Endothelial cell of umbilical vein (primary cell): ENCODE data around the gene IGFBP7. TPM values are rescaled to one million over a fixed set of nuclear protein-coding genes. Genes with fewer than 3 reads are reported as not detected.

Experiments
- BruUV-seq: library from RNA; stranded (reverse); fragments of 400-500 nt; replicated peaks from 2 replicates; lab custom pipeline; 2021; lab: Mats Ljungman, UMichigan
- CTCF ChIA-PET: fragments of 300-600, 350-600 bp; sonication (Branson Sonifier 250); formaldehyde crosslinking; loops from one replicate; lab custom pipeline; 2021; ENCODE audit warnings: antibody characterized with exemption, inconsistent platforms; lab: Charles Lee
- POLR2A ChIA-PET: fragments of 300-600, 350-600 bp; sonication (Branson Sonifier 250); formaldehyde crosslinking; loops from one replicate; lab custom pipeline; 2021; ENCODE audit warnings: antibody characterized with exemption, inconsistent platforms; lab: Charles Lee
- DNase-seq: peaks from one replicate; pipeline ENCODE4 v3.0.0-alpha.2; 2011; ENCODE audit warnings: low read depth, low spot score
- FAIRE-seq: peaks from 2 replicates; lab custom pipeline; 2011; peaks lifted over from hg19 to GRCh38; lab: Jason Lieb, UNC
- H2AFZ ChIP-seq: 2 replicates; pipeline ENCODE4 v1.6.0; 2012; ENCODE audit warnings: low read depth, low read length, control low read depth, inconsistent platforms
- H3K27ac ChIP-seq: 2 replicates; pipeline ENCODE4 v1.5.1; 2011; ENCODE audit warnings: low read depth, mild to moderate bottlenecking, control low read depth, low read length, moderate library complexity; ENCODE audit not compliant: insufficient read depth
- H3K27me3 ChIP-seq, 2 experiments: 2 replicates each; pipeline versions ENCODE4 v1.6.0 to v1.6.1; 2011; ENCODE audit warnings: low read length in 2 of 2, mixed read lengths in 1 of 2; ENCODE audit not compliant: control insufficient read depth in 2 of 2, insufficient read depth in 2 of 2
- H3K36me3 ChIP-seq, 2 experiments: 2 replicates in 1 of 2; 3 replicates in 1 of 2; pipeline ENCODE4 v1.5.1; 2011; ENCODE audit warnings: low read length in 2 of 2, mild to moderate bottlenecking in 1 of 2, moderate library complexity in 1 of 2; ENCODE audit not compliant: control insufficient read depth in 2 of 2, insufficient read depth in 2 of 2; ENCODE audit errors: extremely low read depth in 1 of 2
- H3K4me1 ChIP-seq: 3 replicates; pipeline ENCODE4 v1.5.1; 2011; ENCODE audit warnings: mild to moderate bottlenecking, low read length; ENCODE audit not compliant: control insufficient read depth, insufficient read depth; ENCODE audit errors: extremely low read depth
- H3K4me2 ChIP-seq: 2 replicates; pipeline ENCODE4 v1.6.1; 2011; ENCODE audit warnings: low read length, control low read depth, mixed read lengths; ENCODE audit not compliant: insufficient read depth
- H3K4me3 ChIP-seq, 3 experiments: fragments of 200-600 bp in 1 of 3; sonication (generic), shearing (Covaris generic) in 1 of 3; replicated peaks in 1 of 3; 2 replicates each; pipeline ENCODE4 v1.5.1; 2011 to 2016; ENCODE audit warnings: control low read depth in 3 of 3, low read length in 3 of 3, mild to moderate bottlenecking in 2 of 3, inconsistent platforms in 1 of 3, low read depth in 1 of 3, moderate library complexity in 1 of 3; ENCODE audit not compliant: insufficient read depth in 1 of 3
- H3K79me2 ChIP-seq: 2 replicates; pipeline ENCODE4 v1.6.0; 2012; ENCODE audit warnings: low read length, inconsistent platforms; ENCODE audit not compliant: control insufficient read depth, insufficient read depth
- H3K9ac ChIP-seq: replicated peaks from 2 replicates; pipeline ENCODE3; 2011; ENCODE audit warnings: low read length, control low read depth; ENCODE audit not compliant: insufficient read depth; ENCODE audit errors: extremely low read depth
- H3K9me1 ChIP-seq: replicated peaks from 3 replicates; pipeline ENCODE4 v1.6.0; 2011; ENCODE audit warnings: mild to moderate bottlenecking, low read length; ENCODE audit not compliant: control insufficient read depth, insufficient read depth; ENCODE audit errors: extremely low read depth
- H3K9me3 ChIP-seq: replicated peaks from 2 replicates; pipeline ENCODE4 v1.5.1; 2012; ENCODE audit warnings: low read length, inconsistent platforms; ENCODE audit not compliant: control insufficient read depth, insufficient read depth
- H4K20me1 ChIP-seq: replicated peaks from 2 replicates; pipeline ENCODE3; 2011; ENCODE audit warnings: mild to moderate bottlenecking, low read length; ENCODE audit not compliant: control insufficient read depth, insufficient read depth; ENCODE audit errors: extremely low read depth
- EZH2 ChIP-seq: IDR thresholded peaks from 2 replicates; pipeline ENCODE4 v1.6.1; 2012; ENCODE audit warnings: borderline replicate concordance, low read depth, mild to moderate bottlenecking, moderate library complexity, low read length, inconsistent platforms; ENCODE audit not compliant: severe bottlenecking
- FOS ChIP-seq: IDR thresholded peaks from 2 replicates; pipeline ENCODE4 v1.6.1; 2011; ENCODE audit warnings: mild to moderate bottlenecking, low read length, moderate library complexity, borderline replicate concordance; ENCODE audit not compliant: insufficient read depth
- GATA2 ChIP-seq: IDR thresholded peaks from 2 replicates; pipeline ENCODE4 v1.7.0; 2011; ENCODE audit warnings: low read depth, mild to moderate bottlenecking, moderate library complexity, mixed read lengths, low read length; ENCODE audit not compliant: insufficient read length, insufficient read depth
- JUN ChIP-seq: IDR thresholded peaks from 2 replicates; pipeline ENCODE4 v1.6.1; 2011; ENCODE audit warnings: borderline replicate concordance, low read depth; ENCODE audit not compliant: insufficient read length, insufficient read depth
- MYC ChIP-seq: IDR thresholded peaks from one replicate; pipeline ENCODE4 v1.6.1; 2011; ENCODE audit warnings: mild to moderate bottlenecking, low read depth, low read length
- POLR2A ChIP-seq: IDR thresholded peaks from 2 replicates; pipeline ENCODE4 v1.6.1; 2012; ENCODE audit warnings: low read depth, mild to moderate bottlenecking, control low read depth, low read length
- POLR2AphosphoS5 ChIP-seq: IDR thresholded peaks from 2 replicates; pipeline ENCODE4 v1.6.1; 2012; ENCODE audit warnings: low read depth, mild to moderate bottlenecking, control low read depth, low read length, moderate library complexity; ENCODE audit not compliant: insufficient read depth
- dilution Hi-C: fragments of 300-500 bp; cut with MboI; formaldehyde crosslinking; loops from one replicate; pipeline ENCODE4 v1.15.0; 2019; ENCODE audit warnings: low sequenced_read_pairs; ENCODE audit not compliant: extremely low pct_ligation_motif_present
- intact Hi-C: fragments of 100-400 bp; cut with micrococcal nuclease; formaldehyde crosslinking; loops from one replicate; pipeline ENCODE4 v1.10.0; 2022
- polyA plus RNA-seq, 4 experiments: library from polyadenylated mRNA; depleted of rRNA in 3 of 4; stranded (reverse) in 3 of 4; unstranded in 1 of 4; fragments of >200 nt; gene quantifications; 2 replicates each; pipeline versions ENCODE4 v1.2.1 to v1.2.3, GENCODE V29; 2011 to 2012; ENCODE audit warnings: missing spikeins in 1 of 4
- total RNA-seq: library from RNA; stranded (reverse); gene quantifications from 2 replicates; pipeline ENCODE4 v1.2.3, GENCODE V29; 2021
- TF ChIP-seq, protein P1 (sequence below), 2 donors: IDR thresholded peaks; 1 replicate in 1 of 2; 2 replicates in 1 of 2; pipeline ENCODE4 v1.5.1; 2011; ENCODE audit warnings: low read length in 2 of 2, mild to moderate bottlenecking in 2 of 2, moderate library complexity in 2 of 2, control low read depth in 1 of 2, inconsistent platforms in 1 of 2, low read depth in 1 of 2; ENCODE audit not compliant: insufficient read depth in 1 of 2; ENCODE audit errors: extremely low read depth in 1 of 2
- TF ChIP-seq, protein P2 (sequence below): IDR thresholded peaks from 2 replicates; pipeline ENCODE4 v1.6.1; 2011; ENCODE audit not compliant: insufficient read depth, insufficient read length

The IGFBP7 gene
- total and polyA plus RNA-seq, 2 donors (not counting 3 experiments of a cell fraction or from before 2014, with no cell fraction given): 526 to 770 TPM

DNA sequence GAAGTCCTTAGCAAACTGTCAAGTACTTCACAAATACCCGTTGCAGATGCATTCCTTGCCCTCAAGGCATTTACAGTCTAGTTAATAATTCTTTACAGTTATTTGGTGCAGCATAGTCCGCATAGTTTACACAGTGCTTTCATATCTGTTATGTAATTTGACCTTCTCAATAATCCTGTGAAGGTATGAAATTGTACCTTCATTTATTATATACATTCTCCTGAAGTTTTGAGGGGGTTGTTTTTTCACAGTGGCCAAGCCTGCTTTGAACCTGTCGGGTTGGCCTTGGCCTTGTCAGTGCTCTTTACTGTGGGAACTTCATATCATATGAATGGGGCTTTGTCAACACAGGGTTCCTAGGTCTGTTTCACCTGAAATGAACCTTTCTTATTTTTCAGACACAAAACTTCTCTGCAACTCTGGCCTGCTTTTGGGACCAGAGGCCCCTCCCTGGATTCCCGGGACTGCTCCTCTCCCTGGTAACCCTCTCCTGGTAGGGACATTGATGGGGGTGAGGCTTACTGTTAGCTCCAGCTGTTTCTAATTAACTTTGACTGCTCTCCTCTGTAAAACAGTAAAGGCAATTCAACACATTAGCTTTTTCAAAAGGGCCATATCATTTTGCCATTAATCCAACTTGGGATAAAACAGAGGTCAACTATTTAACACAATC is 9.1 kb downstream of the IGFBP7 start:
- no peak for DNase-seq
- ChIA-PET CTCF (interaction anchor here (1.0 to 4.7 kb wide), 5 partner anchors 9 to 63 kb away, joined by 3 to 28 read pairs (median 6); no protein-coding TSS in a partner anchor), POLR2A (interaction anchor here (1.0 to 2.7 kb wide), 2 partner anchors 18 to 20 kb away, joined by 3 to 19 read pairs; no protein-coding TSS in a partner anchor)
- no peak for FAIRE-seq
- Histone ChIP-seq H3K27ac (peak overlapping the region; percentile 75), H4K20me1 (no peaks in the 10 kb centered on the region), H3K4me1 (peaks cover 54% of the 10 kb centered on the region), H3K9me3 (no peaks in the 10 kb centered on the region), H3K36me3 (peaks cover 2 to 13% of the 10 kb centered on the region in 2 experiments), H3K4me2 (no peak overlapping the region), H2AFZ (no peak overlapping the region), H3K27me3 (no peaks in the 10 kb centered on the region), H3K9me1 (no peaks in the 10 kb centered on the region), H3K79me2 (peaks cover 87% of the 10 kb centered on the region), H3K4me3 (no peak overlapping the region), H3K9ac (no peak overlapping the region)
- TF ChIP-seq JUN (no peak), MYC (no peak), EZH2 (no peak), GATA2 (no peak), POLR2AphosphoS5 (no peak), FOS (no peak), POLR2A (no peak)
- TF ChIP-seq, protein P1, sequence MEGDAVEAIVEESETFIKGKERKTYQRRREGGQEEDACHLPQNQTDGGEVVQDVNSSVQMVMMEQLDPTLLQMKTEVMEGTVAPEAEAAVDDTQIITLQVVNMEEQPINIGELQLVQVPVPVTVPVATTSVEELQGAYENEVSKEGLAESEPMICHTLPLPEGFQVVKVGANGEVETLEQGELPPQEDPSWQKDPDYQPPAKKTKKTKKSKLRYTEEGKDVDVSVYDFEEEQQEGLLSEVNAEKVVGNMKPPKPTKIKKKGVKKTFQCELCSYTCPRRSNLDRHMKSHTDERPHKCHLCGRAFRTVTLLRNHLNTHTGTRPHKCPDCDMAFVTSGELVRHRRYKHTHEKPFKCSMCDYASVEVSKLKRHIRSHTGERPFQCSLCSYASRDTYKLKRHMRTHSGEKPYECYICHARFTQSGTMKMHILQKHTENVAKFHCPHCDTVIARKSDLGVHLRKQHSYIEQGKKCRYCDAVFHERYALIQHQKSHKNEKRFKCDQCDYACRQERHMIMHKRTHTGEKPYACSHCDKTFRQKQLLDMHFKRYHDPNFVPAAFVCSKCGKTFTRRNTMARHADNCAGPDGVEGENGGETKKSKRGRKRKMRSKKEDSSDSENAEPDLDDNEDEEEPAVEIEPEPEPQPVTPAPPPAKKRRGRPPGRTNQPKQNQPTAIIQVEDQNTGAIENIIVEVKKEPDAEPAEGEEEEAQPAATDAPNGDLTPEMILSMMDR (IDR thresholded peaks at IDR 0.05; ENCODE audit: extremely low read depth in 1 of 2, insufficient read depth in 1 of 2, low read depth in 1 of 2, low read length in 2 of 2): no peak
- TF ChIP-seq, protein P2, sequence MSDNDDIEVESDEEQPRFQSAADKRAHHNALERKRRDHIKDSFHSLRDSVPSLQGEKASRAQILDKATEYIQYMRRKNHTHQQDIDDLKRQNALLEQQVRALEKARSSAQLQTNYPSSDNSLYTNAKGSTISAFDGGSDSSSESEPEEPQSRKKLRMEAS: no peak
- dilution Hi-C loops: no loop called here
- intact Hi-C loops: no loop called here
- BruUV-seq: no TSS peak
